Thyroid gland (tissue), 4 donors: Measurements from ENCODE around the gene KCTD5. TPM values are rescaled to one million over a fixed set of nuclear protein-coding genes. Genes with fewer than 3 reads are reported as not detected.

Source experiments
- DNase-seq, 2 donors: peaks; one replicate each; pipeline ENCODE4 v3.0.0-alpha.2; 2019
- H3K27ac ChIP-seq, 3 donors: fragments of 200-600 bp; sonication (generic); 1 replicate in 2 of 3; 2 replicates in 1 of 3; pipeline ENCODE4 v1.5.1; 2016 to 2019; ENCODE audit warnings: mild to moderate bottlenecking in 1 of 3, moderate library complexity in 1 of 3
- H3K27me3 ChIP-seq: fragments of 200-600 bp; sonication (generic); one replicate; pipeline ENCODE4 v1.5.1; 2019
- H3K36me3 ChIP-seq, 2 donors: fragments of 200-600 bp; sonication (generic); one replicate each; pipeline ENCODE4 v1.5.1; 2016 to 2019
- H3K4me1 ChIP-seq, 2 donors: fragments of 200-600 bp; sonication (generic); one replicate each; pipeline ENCODE4 v1.5.1; 2017 to 2019
- H3K4me3 ChIP-seq, 3 donors: fragments of 200-600 bp; sonication (generic); replicated peaks in 1 of 3; 1 replicate in 2 of 3; 2 replicates in 1 of 3; pipeline ENCODE4 v1.5.1; 2016; ENCODE audit warnings: mild to moderate bottlenecking in 1 of 3
- H3K9me3 ChIP-seq: fragments of 200-600 bp; sonication (generic); one replicate; pipeline ENCODE4 v1.5.1; 2017
- CTCF ChIP-seq, 6 experiments: fragments of 200-600 bp in 3 of 6; fragments of 450-650 bp in 3 of 6; sonication (generic) in 3 of 6; IDR thresholded peaks; one replicate each; pipeline ENCODE4 v1.5.1; 2016 to 2019; ENCODE audit warnings: antibody characterized with exemption in 6 of 6, mild to moderate bottlenecking in 2 of 6, inconsistent platforms in 1 of 6, moderate library complexity in 1 of 6
- POLR2A ChIP-seq, 2 donors: fragments of 450-650 bp; IDR thresholded peaks; one replicate each; pipeline ENCODE4 v1.6.1; 2017; ENCODE audit warnings: antibody characterized with exemption in 2 of 2, mild to moderate bottlenecking in 2 of 2, moderate library complexity in 1 of 2
- WGBS, 2 donors: methylation state at CpG; one replicate each; pipeline ENCODE4 v1.1.5; 2017; 5-methylcytosine and 5-hydroxymethylcytosine counted together
- intact Hi-C: fragments of 100-400 bp; cut with DNase I; formaldehyde crosslinking; loops from one replicate; pipeline ENCODE4 v1.15.1; 2023
- total RNA-seq, 4 donors: library from RNA; depleted of rRNA; stranded (reverse); fragments of >200 nt; gene quantifications; one replicate each; pipeline ENCODE4 v1.2.3, GENCODE V29; 2016

The KCTD5 gene
- total RNA-seq, 4 donors from 2014 or later, result 8.6 to 23.3 (median 15.1) TPM

- no peaks in the 10 kb centered on the region for H3K9me3 ChIP-seq
- H3K4me3 ChIP-seq, result peak overlapping the region; percentile 83 to 88 (median 88)
- H3K27me3 ChIP-seq, result no peaks in the 10 kb centered on the region
- H3K36me3 ChIP-seq, result peaks cover 8 to 11% of the 10 kb centered on the region in 2 donors
- intact Hi-C loops, result no loop called here
- peaks cover 35 to 40% of the 10 kb centered on the region in 2 donors for H3K4me1 ChIP-seq
- WGBS, 2 donors, result 2% methylated on average over 13 to 19 of the region's 82 CpGs
- peak overlapping the region; percentile 93 to 99 (median 98) for H3K27ac ChIP-seq
- no peak for TF ChIP-seq POLR2A (IDR thresholded peaks at IDR 0.05)
- no peak for TF ChIP-seq CTCF (IDR thresholded peaks at IDR 0.05)
- DNase-seq, result peak; percentile 81
Measured at GRCh38 chr16:2752850-2753732, 70.8 kb downstream of the KCTD5 start.

GRCh38 chr16:2753733-2754020 is 71.4 kb downstream of the KCTD5 start:
- WGBS, 2 donors, result 0 to 1% methylated on average over 7 of the region's 7 CpGs
- Histone ChIP-seq H3K36me3 (peaks cover 14 to 17% of the 10 kb centered on the region in 2 donors), H3K27me3 (no peaks in the 10 kb centered on the region), H3K9me3 (no peaks in the 10 kb centered on the region), H3K27ac (peak overlapping the region in 2 of 3 donors; percentile 98 to 99), H3K4me1 (peaks cover 35 to 40% of the 10 kb centered on the region in 2 donors), H3K4me3 (peak overlapping the region; percentile 83 to 88 (median 88))
- no peak for TF ChIP-seq POLR2A (IDR thresholded peaks at IDR 0.05)
- TF ChIP-seq CTCF (IDR thresholded peaks at IDR 0.05), result no peak
- DNase-seq, result peak; percentile 32 to 65
- intact Hi-C loops, result no loop called here

- Histone ChIP-seq H3K4me3 (peak overlapping the region in 1 of 3 donors; percentile 0), H3K27ac (no peak overlapping the region), H3K9me3 (no peaks in the 10 kb centered on the region), H3K36me3 (peaks cover 29 to 32% of the 10 kb centered on the region in 2 donors), H3K4me1 (peaks cover 35 to 40% of the 10 kb centered on the region in 2 donors), H3K27me3 (no peaks in the 10 kb centered on the region)
- intact Hi-C loops, result no loop called here
- TF ChIP-seq CTCF (IDR thresholded peaks at IDR 0.05), result no peak
- TF ChIP-seq POLR2A (IDR thresholded peaks at IDR 0.05), result no peak
- no peak for DNase-seq
- WGBS, 2 donors, result 27 to 31% methylated on average over 3 of the region's 3 CpGs
Measured at GRCh38 chr16:2755158-2755557, 72.8 kb downstream of the KCTD5 start.

- WGBS, 2 donors, result 89 to 93% methylated on average over 30 of the region's 30 CpGs
- Histone ChIP-seq H3K4me3 (no peak overlapping the region), H3K9me3 (no peaks in the 10 kb centered on the region), H3K36me3 (peaks cover 41 to 44% of the 10 kb centered on the region in 2 donors), H3K4me1 (peaks cover 31 to 36% of the 10 kb centered on the region in 2 donors), H3K27ac (no peak overlapping the region), H3K27me3 (no peaks in the 10 kb centered on the region)
- intact Hi-C loops, result no loop called here
- DNase-seq, result no peak
- TF ChIP-seq POLR2A (IDR thresholded peaks at IDR 0.05) (no peak), CTCF (IDR thresholded peaks at IDR 0.05) (no peak)
Measured at GRCh38 chr16:2756288-2757015, 74.1 kb downstream of the KCTD5 start.

- no peaks in the 10 kb centered on the region for H3K9me3 ChIP-seq
- intact Hi-C loops, result no loop called here
- peaks cover 25 to 30% of the 10 kb centered on the region in 2 donors for H3K4me1 ChIP-seq
- no peaks in the 10 kb centered on the region for H3K27me3 ChIP-seq
- no peak overlapping the region for H3K27ac ChIP-seq
- WGBS, 2 donors, result 83 to 87% methylated on average over 11 of the region's 11 CpGs
- TF ChIP-seq POLR2A (IDR thresholded peaks at IDR 0.05) (no peak), CTCF (IDR thresholded peaks at IDR 0.05) (no peak)
- DNase-seq, result no peak
- H3K36me3 ChIP-seq, result peaks cover 50 to 53% of the 10 kb centered on the region in 2 donors
- H3K4me3 ChIP-seq, result no peak overlapping the region
Measured at GRCh38 chr16:2757344-2757743, 75.0 kb downstream of the KCTD5 start.
